ENCODE data around the gene PSAPL1. TPM values are rescaled to one million over a fixed set of nuclear protein-coding genes. Genes with fewer than 3 reads are reported as not detected.

PSAPL1 gene
- total RNA-seq, 4 donors from 2014 or later: not detected

DNA sequence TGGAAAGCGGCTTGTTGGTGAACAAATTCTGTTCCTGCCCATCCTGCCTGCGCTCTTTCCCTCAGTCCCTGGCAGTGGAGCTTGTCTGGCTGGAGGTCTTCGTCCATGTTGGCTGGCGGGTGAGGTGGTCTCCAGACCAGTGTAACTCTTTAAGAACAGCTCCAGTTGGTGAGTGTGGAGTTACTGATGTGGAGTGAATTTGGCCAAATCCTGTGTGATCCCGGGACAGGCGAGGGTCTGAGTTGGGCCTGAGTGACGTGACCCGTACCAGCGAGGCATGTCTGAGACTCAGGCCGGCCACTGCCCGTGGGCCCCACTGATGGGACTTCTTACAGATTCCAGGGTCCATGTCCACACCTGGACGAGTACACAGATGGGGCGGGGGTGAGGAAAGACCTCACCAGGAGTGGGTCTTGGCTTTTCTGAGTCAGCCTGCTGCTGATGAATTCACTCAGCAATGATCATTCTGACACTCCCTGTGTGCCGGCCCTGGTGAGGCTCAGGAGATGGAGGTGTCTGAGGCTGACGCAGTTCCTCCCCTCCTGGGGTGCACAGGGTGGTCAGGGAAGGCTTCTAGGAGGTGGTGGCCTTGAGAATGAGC lies 45.5 kb downstream of the PSAPL1 start:
- Histone ChIP-seq H3K4me3 (no peak overlapping the region), H3K36me3 (no peaks in the 10 kb centered on the region), H3K27me3 (no peaks in the 10 kb centered on the region), H3K4me1 (peaks cover 0 to 4% (median 1%) of the 10 kb centered on the region in 4 donors), H3K9me3 (no peaks in the 10 kb centered on the region), H3K27ac (replicated peaks in 1 of 4) (no peak overlapping the region)
- WGBS: 93% methylated on average over 14 of the region's 15 CpGs
- TF ChIP-seq POLR2AphosphoS5 (IDR thresholded peaks at IDR 0.05) (no peak), EP300 (IDR thresholded peaks at IDR 0.05) (no peak), POLR2A (IDR thresholded peaks at IDR 0.05; ENCODE audit: low read depth) (no peak)
- TF ChIP-seq, protein P1, sequence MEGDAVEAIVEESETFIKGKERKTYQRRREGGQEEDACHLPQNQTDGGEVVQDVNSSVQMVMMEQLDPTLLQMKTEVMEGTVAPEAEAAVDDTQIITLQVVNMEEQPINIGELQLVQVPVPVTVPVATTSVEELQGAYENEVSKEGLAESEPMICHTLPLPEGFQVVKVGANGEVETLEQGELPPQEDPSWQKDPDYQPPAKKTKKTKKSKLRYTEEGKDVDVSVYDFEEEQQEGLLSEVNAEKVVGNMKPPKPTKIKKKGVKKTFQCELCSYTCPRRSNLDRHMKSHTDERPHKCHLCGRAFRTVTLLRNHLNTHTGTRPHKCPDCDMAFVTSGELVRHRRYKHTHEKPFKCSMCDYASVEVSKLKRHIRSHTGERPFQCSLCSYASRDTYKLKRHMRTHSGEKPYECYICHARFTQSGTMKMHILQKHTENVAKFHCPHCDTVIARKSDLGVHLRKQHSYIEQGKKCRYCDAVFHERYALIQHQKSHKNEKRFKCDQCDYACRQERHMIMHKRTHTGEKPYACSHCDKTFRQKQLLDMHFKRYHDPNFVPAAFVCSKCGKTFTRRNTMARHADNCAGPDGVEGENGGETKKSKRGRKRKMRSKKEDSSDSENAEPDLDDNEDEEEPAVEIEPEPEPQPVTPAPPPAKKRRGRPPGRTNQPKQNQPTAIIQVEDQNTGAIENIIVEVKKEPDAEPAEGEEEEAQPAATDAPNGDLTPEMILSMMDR (IDR thresholded peaks at IDR 0.05): no peak
- intact Hi-C loops (cut with DNase I): no loop called here
- DNase-seq (ENCODE audit: extremely low spot score): no peak

DNA sequence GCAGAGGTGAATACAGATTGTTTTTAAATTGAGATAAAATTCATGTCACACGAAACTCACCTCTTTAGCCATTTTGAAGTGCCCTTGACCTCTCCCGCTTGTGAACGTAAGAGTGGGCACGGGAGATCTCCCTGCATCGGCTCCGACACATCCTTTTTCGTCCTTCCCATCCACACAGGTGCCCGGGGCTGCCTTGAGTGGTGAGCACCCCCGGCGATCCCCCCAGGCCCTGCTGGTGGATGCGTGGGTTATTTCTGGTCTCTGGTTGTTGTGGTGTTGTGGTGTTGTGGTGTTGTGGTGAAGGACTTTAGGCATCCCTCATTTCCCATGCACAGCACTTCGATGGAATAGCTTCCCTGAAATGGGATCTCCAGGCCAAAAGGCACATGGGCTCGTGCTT lies 46.1 kb downstream of the PSAPL1 start:
- DNase-seq (ENCODE audit: extremely low spot score): no peak
- no peak for TF ChIP-seq EP300 (IDR thresholded peaks at IDR 0.05)
- no peak for TF ChIP-seq POLR2AphosphoS5 (IDR thresholded peaks at IDR 0.05)
- TF ChIP-seq POLR2A (IDR thresholded peaks at IDR 0.05; ENCODE audit: low read depth): no peak
- TF ChIP-seq, protein P1 (IDR thresholded peaks at IDR 0.05): no peak
- Histone ChIP-seq H3K36me3 (no peaks in the 10 kb centered on the region), H3K4me1 (peaks cover 0 to 4% (median 1%) of the 10 kb centered on the region in 4 donors), H3K27me3 (no peaks in the 10 kb centered on the region), H3K27ac (replicated peaks in 1 of 4) (no peak overlapping the region), H3K4me3 (no peak overlapping the region), H3K9me3 (no peaks in the 10 kb centered on the region)
- 90% methylated on average over 13 of the region's 13 CpGs for WGBS
- intact Hi-C loops (cut with DNase I): no loop called here

DNA sequence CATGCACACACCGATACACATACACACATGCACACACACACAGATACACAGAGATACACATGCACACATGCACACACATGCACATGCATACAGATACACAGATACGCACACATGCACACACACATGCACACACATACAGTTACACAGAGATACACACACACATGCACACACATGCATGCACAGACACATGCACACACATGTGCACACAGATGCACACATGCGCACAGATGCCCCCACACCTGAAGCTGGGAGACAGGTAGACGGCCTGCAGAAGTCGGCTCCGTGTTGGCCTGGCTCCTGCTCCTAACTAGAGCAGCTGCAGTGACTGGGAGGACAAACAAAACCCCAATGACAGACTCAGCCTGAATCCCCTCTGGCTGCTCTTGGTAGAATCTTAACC lies 46.8 kb downstream of the PSAPL1 start:
- peaks cover 0 to 7% (median 1%) of the 10 kb centered on the region in 4 donors for H3K4me1 ChIP-seq
- H3K4me3 ChIP-seq: no peak overlapping the region
- H3K27ac ChIP-seq (replicated peaks in 1 of 4): no peak overlapping the region
- TF ChIP-seq POLR2A (IDR thresholded peaks at IDR 0.05; ENCODE audit: low read depth) (no peak), POLR2AphosphoS5 (IDR thresholded peaks at IDR 0.05) (no peak), EP300 (IDR thresholded peaks at IDR 0.05) (no peak)
- TF ChIP-seq, protein P1 (IDR thresholded peaks at IDR 0.05): no peak
- intact Hi-C loops (cut with DNase I): no loop called here
- DNase-seq (ENCODE audit: extremely low spot score): no peak
- WGBS: 87% methylated on average over 6 of the region's 6 CpGs
- H3K9me3 ChIP-seq: no peaks in the 10 kb centered on the region
- H3K36me3 ChIP-seq: no peaks in the 10 kb centered on the region
- H3K27me3 ChIP-seq: no peaks in the 10 kb centered on the region

DNA sequence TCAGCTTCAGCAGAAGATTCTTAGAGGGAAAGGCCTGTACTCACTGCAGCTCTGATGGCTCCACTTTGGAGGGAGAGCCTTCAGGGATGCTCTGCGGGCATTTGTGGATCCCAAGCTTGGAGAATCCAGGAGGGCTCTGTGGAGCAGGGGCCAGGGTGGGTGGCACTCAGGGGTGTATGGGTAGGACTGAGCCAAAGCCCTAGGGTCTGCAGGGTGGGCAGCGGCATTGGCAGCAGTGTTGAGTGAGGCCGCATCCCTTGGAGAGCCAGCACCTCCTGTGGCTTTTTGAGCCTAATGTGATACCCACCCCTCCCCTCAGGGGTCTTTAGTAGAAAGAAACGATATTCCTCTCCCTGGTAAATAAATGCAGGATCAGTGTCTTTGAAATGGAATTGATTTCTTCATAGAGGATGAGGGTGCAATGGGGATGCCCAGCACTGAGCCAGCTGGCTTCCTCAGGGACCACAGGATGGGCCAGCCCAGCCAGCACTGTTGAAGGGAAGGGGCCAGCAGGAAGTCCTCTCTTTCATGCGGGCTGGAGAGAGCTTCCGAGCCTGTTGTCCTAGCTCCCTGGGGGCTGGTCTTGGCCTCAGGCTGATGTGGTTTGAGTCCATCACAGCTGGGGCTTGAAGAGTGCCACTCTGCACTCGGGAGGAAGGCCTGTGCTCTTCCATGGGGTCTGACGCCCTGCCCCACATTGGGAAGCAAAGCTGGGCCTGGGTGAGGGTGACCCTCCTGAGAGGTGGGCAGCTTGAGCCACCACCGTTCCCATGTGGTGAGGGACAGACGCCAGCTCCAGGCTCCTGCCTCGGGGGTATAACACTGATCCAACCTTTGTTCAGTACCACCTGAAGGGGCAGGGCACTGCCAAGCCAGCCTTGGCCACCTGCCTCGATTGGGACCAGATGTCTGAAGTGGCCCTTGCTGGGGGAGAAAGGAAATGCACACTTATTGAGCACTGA lies 49.5 kb downstream of the PSAPL1 start:
- DNase-seq (ENCODE audit: extremely low spot score): no peak
- no peaks in the 10 kb centered on the region for H3K36me3 ChIP-seq
- no peaks in the 10 kb centered on the region for H3K9me3 ChIP-seq
- TF ChIP-seq, protein P1 (IDR thresholded peaks at IDR 0.05): no peak
- no peak for TF ChIP-seq EP300 (IDR thresholded peaks at IDR 0.05)
- TF ChIP-seq POLR2AphosphoS5 (IDR thresholded peaks at IDR 0.05): no peak
- TF ChIP-seq POLR2A (IDR thresholded peaks at IDR 0.05; ENCODE audit: low read depth): no peak
- 71% methylated on average over 8 of the region's 12 CpGs for WGBS
- H3K4me1 ChIP-seq: peaks cover 10 to 30% (median 16%) of the 10 kb centered on the region in 4 donors
- no peaks in the 10 kb centered on the region for H3K27me3 ChIP-seq
- intact Hi-C loops (cut with DNase I): no loop called here
- H3K27ac ChIP-seq (replicated peaks in 1 of 4): no peak overlapping the region
- H3K4me3 ChIP-seq: no peak overlapping the region
